T-cell (primary cell): ENCODE measurements around the gene RAB26. TPM values are rescaled to one million over a fixed set of nuclear protein-coding genes. Genes with fewer than 3 reads are reported as not detected.

Experiments used
- ATAC-seq, 4 experiments: fragments of 200-7000 bp in 3 of 4; fragments of 150-1000 bp in 1 of 4; cut with Tn5 transposase; replicated peaks in 1 of 4; 1 replicate in 3 of 4; 2 replicates in 1 of 4; pipeline ENCODE4 v1.10.0; 2021; ENCODE audit warnings: moderate library complexity in 3 of 4, mild to moderate bottlenecking in 2 of 4, moderate number of reproducible peaks in 1 of 4
- CTCF ChIA-PET, 2 donors: fragments of 300-600 bp; sonication (Branson Sonifier 250); formaldehyde crosslinking; loops; one replicate each; lab custom pipeline; 2022; ENCODE audit warnings: antibody characterized with exemption in 2 of 2; lab: Charles Lee
- POLR2A ChIA-PET, 2 donors: fragments of 300-600 bp; sonication (Branson Sonifier 250); formaldehyde crosslinking; loops; one replicate each; lab custom pipeline; 2022; ENCODE audit warnings: antibody characterized with exemption in 2 of 2; lab: Charles Lee
- DNase-seq, 35 experiments: peaks; one replicate each; pipeline versions ENCODE4 v3.0.0 to v3.0.0-alpha.2; 2013 to 2023
- H3K27ac ChIP-seq: one replicate; pipeline ENCODE4 v1.5.1; 2013; ENCODE audit warnings: low read length
- H3K27me3 ChIP-seq, 2 experiments: replicated peaks in 1 of 2; 1 replicate in 1 of 2; 2 replicates in 1 of 2; pipeline versions ENCODE4 v1.6.1 to v1.7.0; 2013; ENCODE audit warnings: low read length in 1 of 2, mixed read lengths in 1 of 2; ENCODE audit not compliant: control insufficient read depth in 2 of 2, insufficient read depth in 2 of 2; ENCODE audit errors: extremely low read depth in 1 of 2
- H3K36me3 ChIP-seq, 2 donors: 1 replicate in 1 of 2; 2 replicates in 1 of 2; pipeline versions ENCODE4 v1.6.1 to v1.7.0; 2013; ENCODE audit warnings: low read length in 1 of 2; ENCODE audit not compliant: control insufficient read depth in 2 of 2, insufficient read depth in 1 of 2; ENCODE audit errors: extremely low read depth in 1 of 2
- H3K4me1 ChIP-seq, 2 experiments: 1 replicate in 1 of 2; 2 replicates in 1 of 2; pipeline versions ENCODE4 v1.6.1 to v1.7.0; 2013; ENCODE audit warnings: low read length in 2 of 2, mixed read lengths in 1 of 2; ENCODE audit not compliant: insufficient read depth in 2 of 2, control insufficient read depth in 1 of 2; ENCODE audit errors: extremely low read depth in 1 of 2
- H3K4me3 ChIP-seq, 2 donors: 1 replicate in 1 of 2; 2 replicates in 1 of 2; pipeline versions ENCODE4 v1.5.1 to v1.7.0; 2013; ENCODE audit warnings: mild to moderate bottlenecking in 2 of 2, low read length in 1 of 2, moderate library complexity in 1 of 2; ENCODE audit not compliant: control insufficient read depth in 1 of 2; ENCODE audit errors: extremely low read depth in 1 of 2
- H3K9me3 ChIP-seq: 2 replicates; pipeline ENCODE4 v1.7.0; 2013
- H3K27ac Mint-ChIP-seq, 2 donors: one replicate each; pipeline ENCODE4 v1.8.0; 2020 to 2021; ENCODE audit warnings: mild to moderate bottlenecking in 2 of 2, mixed read lengths in 2 of 2
- H3K27me3 Mint-ChIP-seq, 2 donors: one replicate each; pipeline ENCODE4 v1.8.0; 2021 to 2022; ENCODE audit warnings: mixed read lengths in 2 of 2
- H3K36me3 Mint-ChIP-seq: one replicate; pipeline ENCODE4 v1.8.0; 2021; ENCODE audit warnings: mixed read lengths
- H3K4me1 Mint-ChIP-seq, 3 donors: one replicate each; pipeline ENCODE4 v1.8.0; 2020 to 2022; ENCODE audit warnings: mixed read lengths in 3 of 3, mild to moderate bottlenecking in 1 of 3
- H3K4me3 Mint-ChIP-seq, 3 donors: one replicate each; pipeline ENCODE4 v1.8.0; 2020 to 2022; ENCODE audit warnings: mild to moderate bottlenecking in 3 of 3, mixed read lengths in 3 of 3, moderate library complexity in 3 of 3
- H3K9me3 Mint-ChIP-seq, 3 donors: one replicate each; pipeline ENCODE4 v1.8.0; 2020 to 2022; ENCODE audit warnings: mixed read lengths in 3 of 3
- WGBS: methylation state at CpG from one replicate; pipeline ENCODE4 v1.1.5; 2013; ENCODE audit warnings: missing lambda C conversion rate; ENCODE audit not compliant: insufficient coverage; 5-methylcytosine and 5-hydroxymethylcytosine counted together
- total RNA-seq, 35 experiments: library from RNA in 6 of 35; stranded (reverse) in 6 of 35; fragments of 120-200 nt in 1 of 35; gene quantifications; one replicate each; pipeline versions ENCODE4 v1.2.1 to v1.2.4 and lab custom pipeline; 2013 to 2026

Gene RAB26
- total RNA-seq, 5 donors from 2014 or later (not counting 1 experiment from before 2014, with no cell fraction given), result 0.19 to 0.66 TPM; not detected in 3

GRCh38 chr16:2171601-2172178, 23.3 kb downstream of the RAB26 start:
- no peaks in the 10 kb centered on the region for H3K4me1 ChIP-seq
- H3K27me3 ChIP-seq, result no peaks in the 10 kb centered on the region
- no peak overlapping the region for H3K4me3 ChIP-seq
- H3K27ac Mint-ChIP-seq, result no peak overlapping the region
- DNase-seq, result no peak
- H3K9me3 ChIP-seq, result no peaks in the 10 kb centered on the region
- H3K4me1 Mint-ChIP-seq, result no peaks in the 10 kb centered on the region
- H3K4me3 Mint-ChIP-seq, result no peak overlapping the region
- CTCF ChIA-PET, result no interaction called here
- ATAC-seq, result no peak
- WGBS, result 99% methylated on average over 18 of the region's 28 CpGs
- POLR2A ChIA-PET, result no interaction called here
- no peak overlapping the region for H3K27ac ChIP-seq
- no peaks in the 10 kb centered on the region for H3K9me3 Mint-ChIP-seq
- H3K36me3 Mint-ChIP-seq, result peaks cover 14% of the 10 kb centered on the region
- no peaks in the 10 kb centered on the region for H3K27me3 Mint-ChIP-seq
- peaks cover 33 to 39% of the 10 kb centered on the region in 2 donors for H3K36me3 ChIP-seq

DNA sequence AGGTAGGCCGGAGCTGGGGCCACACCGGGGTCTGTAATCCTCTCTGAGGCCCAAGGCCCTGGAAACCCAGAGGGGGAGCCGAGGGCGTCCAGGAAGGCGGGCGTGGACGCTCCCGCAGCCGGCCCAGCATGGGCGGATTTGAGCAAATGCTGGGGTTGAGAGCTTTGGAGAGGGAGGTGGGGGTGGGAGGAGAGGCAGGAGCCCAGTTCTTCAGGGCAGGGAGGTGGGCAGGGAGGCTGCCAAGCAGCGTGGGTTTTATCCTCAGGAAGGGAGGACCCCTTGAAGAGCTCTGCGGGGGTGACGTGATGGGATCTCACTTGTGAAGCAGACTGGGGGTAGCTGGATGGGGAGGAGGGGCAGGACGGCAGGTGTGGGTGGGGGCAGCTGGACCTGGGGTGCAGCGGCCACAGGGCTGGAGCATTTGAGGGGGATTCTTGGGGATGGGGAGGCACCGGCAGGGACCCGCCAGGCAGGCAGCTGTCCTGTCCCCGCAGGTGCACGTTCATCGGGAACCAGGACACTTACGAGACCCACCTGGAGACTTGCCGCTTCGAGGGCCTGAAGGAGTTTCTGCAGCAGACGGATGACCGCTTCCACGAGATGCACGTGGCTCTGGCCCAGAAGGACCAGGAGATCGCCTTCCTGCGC, 24.4 kb downstream of the RAB26 start:
- no peak overlapping the region for H3K27ac ChIP-seq
- no peak overlapping the region for H3K4me3 ChIP-seq
- Mint-ChIP-seq H3K27me3 (no peaks in the 10 kb centered on the region), H3K36me3 (peaks cover 14% of the 10 kb centered on the region), H3K4me1 (no peaks in the 10 kb centered on the region), H3K9me3 (no peaks in the 10 kb centered on the region), H3K4me3 (no peak overlapping the region), H3K27ac (no peak overlapping the region)
- CTCF ChIA-PET, result interaction anchor here in 1 of 2 donors (0.5 kb wide), 1 partner anchor 14 kb away, joined by 8 read pairs; no protein-coding TSS in a partner anchor
- DNase-seq, result no peak
- H3K36me3 ChIP-seq, result peaks cover 29 to 37% of the 10 kb centered on the region in 2 donors
- no peaks in the 10 kb centered on the region for H3K4me1 ChIP-seq
- H3K9me3 ChIP-seq, result no peaks in the 10 kb centered on the region
- 94% methylated on average over 24 of the region's 29 CpGs for WGBS
- no peaks in the 10 kb centered on the region for H3K27me3 ChIP-seq
- ATAC-seq, result no peak
- POLR2A ChIA-PET, result no interaction called here

DNA sequence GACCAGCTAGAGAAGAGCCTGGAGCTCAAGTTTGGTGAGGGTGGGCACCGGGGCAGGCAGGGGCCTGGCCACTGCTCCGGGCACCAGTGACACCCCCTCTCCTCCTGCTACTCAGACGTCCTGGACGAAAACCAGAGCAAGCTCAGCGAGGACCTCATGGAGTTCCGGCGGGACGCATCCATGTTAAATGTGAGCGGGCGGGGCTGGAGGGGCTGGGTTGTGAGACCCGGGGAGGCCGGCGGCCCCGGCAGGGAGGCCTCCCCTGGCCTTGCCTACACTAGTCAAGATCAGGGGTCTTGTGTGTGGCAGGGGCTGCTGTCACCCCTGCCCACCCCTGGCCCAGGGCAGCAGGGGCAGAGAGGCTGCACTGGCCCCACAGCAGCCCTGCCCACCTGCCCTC, 24.9 kb downstream of the RAB26 start:
- Histone ChIP-seq H3K27ac (no peak overlapping the region), H3K9me3 (no peaks in the 10 kb centered on the region), H3K36me3 (peaks cover 28 to 32% of the 10 kb centered on the region in 2 donors), H3K27me3 (no peaks in the 10 kb centered on the region), H3K4me3 (no peak overlapping the region), H3K4me1 (no peaks in the 10 kb centered on the region)
- ChIA-PET POLR2A (no interaction called here), CTCF (interaction anchor here in 1 of 2 donors (0.5 kb wide), 1 partner anchor 14 kb away, joined by 8 read pairs; no protein-coding TSS in a partner anchor)
- 97% methylated on average over 11 of the region's 14 CpGs for WGBS
- Mint-ChIP-seq H3K36me3 (peaks cover 14% of the 10 kb centered on the region), H3K9me3 (no peaks in the 10 kb centered on the region), H3K4me3 (no peak overlapping the region), H3K27me3 (no peaks in the 10 kb centered on the region), H3K27ac (no peak overlapping the region), H3K4me1 (no peaks in the 10 kb centered on the region)
- ATAC-seq (no peak), DNase-seq (no peak)

DNA sequence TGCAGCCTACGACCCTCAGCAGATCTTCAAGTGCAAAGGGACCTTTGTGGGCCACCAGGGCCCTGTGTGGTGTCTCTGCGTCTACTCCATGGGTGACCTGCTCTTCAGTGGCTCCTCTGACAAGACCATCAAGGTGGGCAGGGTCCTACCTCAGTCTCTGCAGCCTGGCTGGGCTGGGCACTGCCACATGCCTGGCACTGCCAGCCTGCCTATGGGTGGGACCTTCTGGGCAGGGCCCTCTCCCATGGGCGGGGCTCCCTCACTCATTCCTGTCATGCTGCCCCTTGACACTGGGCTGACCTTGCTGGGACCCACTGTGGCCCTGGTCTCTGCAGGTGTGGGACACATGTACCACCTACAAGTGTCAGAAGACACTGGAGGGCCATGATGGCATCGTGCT, 25.5 kb downstream of the RAB26 start:
- ChIA-PET POLR2A (no interaction called here), CTCF (no interaction called here)
- no peak overlapping the region for H3K27ac Mint-ChIP-seq
- no peak for ATAC-seq
- H3K4me3 Mint-ChIP-seq, result no peak overlapping the region
- peaks cover 14% of the 10 kb centered on the region for H3K36me3 Mint-ChIP-seq
- no peak overlapping the region for H3K27ac ChIP-seq
- no peak for DNase-seq
- no peaks in the 10 kb centered on the region for H3K9me3 Mint-ChIP-seq
- H3K27me3 Mint-ChIP-seq, result no peaks in the 10 kb centered on the region
- H3K4me3 ChIP-seq, result no peak overlapping the region
- no peaks in the 10 kb centered on the region for H3K9me3 ChIP-seq
- H3K27me3 ChIP-seq, result no peaks in the 10 kb centered on the region
- no peaks in the 10 kb centered on the region for H3K4me1 Mint-ChIP-seq
- WGBS, result 100% methylated on average over 3 of the region's 4 CpGs
- H3K36me3 ChIP-seq, result peaks cover 23 to 28% of the 10 kb centered on the region in 2 donors
- no peaks in the 10 kb centered on the region for H3K4me1 ChIP-seq

GRCh38 chr16:2174396-2175131, 26.1 kb downstream of the RAB26 start:
- POLR2A ChIA-PET, result no interaction called here

GRCh38 chr16:2175454-2175853, 27.0 kb downstream of the RAB26 start:
- peaks cover 23 to 28% of the 10 kb centered on the region in 2 donors for H3K36me3 ChIP-seq
- H3K27me3 ChIP-seq, result no peaks in the 10 kb centered on the region
- no peak overlapping the region for H3K4me3 ChIP-seq
- no peak overlapping the region for H3K27ac ChIP-seq
- peaks cover 0 to 3% of the 10 kb centered on the region in 2 experiments for H3K4me1 ChIP-seq
- Mint-ChIP-seq H3K27ac (no peak overlapping the region), H3K36me3 (peaks cover 14% of the 10 kb centered on the region), H3K27me3 (no peaks in the 10 kb centered on the region), H3K4me1 (no peaks in the 10 kb centered on the region), H3K4me3 (no peak overlapping the region), H3K9me3 (no peaks in the 10 kb centered on the region)
- 97% methylated on average over 8 of the region's 10 CpGs for WGBS
- POLR2A ChIA-PET, result no interaction called here
- CTCF ChIA-PET, result no interaction called here
- DNase-seq (no peak), ATAC-seq (no peak)
- H3K9me3 ChIP-seq, result no peaks in the 10 kb centered on the region

More at GRCh38 chr16:2174396-2175131, 26.1 kb downstream of the RAB26 start:
- Mint-ChIP-seq H3K27me3 (no peaks in the 10 kb centered on the region), H3K9me3 (no peaks in the 10 kb centered on the region), H3K4me3 (no peak overlapping the region), H3K27ac (no peak overlapping the region), H3K36me3 (peaks cover 14% of the 10 kb centered on the region), H3K4me1 (no peaks in the 10 kb centered on the region)
- no peak for ATAC-seq
- no peak overlapping the region for H3K27ac ChIP-seq
- DNase-seq, result no peak
- CTCF ChIA-PET, result no interaction called here
- peaks cover 23 to 28% of the 10 kb centered on the region in 2 donors for H3K36me3 ChIP-seq
- H3K27me3 ChIP-seq, result no peaks in the 10 kb centered on the region
- WGBS, result 99% methylated on average over 18 of the region's 21 CpGs
- H3K9me3 ChIP-seq, result no peaks in the 10 kb centered on the region
- peaks cover 0 to 3% of the 10 kb centered on the region in 2 experiments for H3K4me1 ChIP-seq
- H3K4me3 ChIP-seq, result no peak overlapping the region
